Upper lobe of left lung (tissue), 4 donors: ENCODE results near the gene PRDM16.

Experiments
- EP300 ChIP-seq, 4 donors: sonication (generic); formaldehyde crosslinking; IDR thresholded peaks; one replicate each; pipeline ENCODE4 v1.5.1; 2017; ENCODE audit warnings: antibody characterized with exemption in 4 of 4, control low read depth in 2 of 4
- POLR2A ChIP-seq, 4 donors: fragments of 450-650 bp; IDR thresholded peaks; one replicate each; pipeline ENCODE4 v1.5.1; 2016 to 2017; ENCODE audit warnings: antibody characterized with exemption in 4 of 4, mild to moderate bottlenecking in 2 of 4
- POLR2AphosphoS5 ChIP-seq, 2 donors: sonication (generic); formaldehyde crosslinking; IDR thresholded peaks; one replicate each; pipeline ENCODE4 v1.5.1; 2017; ENCODE audit warnings: antibody characterized with exemption in 2 of 2
- TF ChIP-seq, protein P1 (sequence below), 6 experiments: fragments of 450-650 bp in 4 of 6; fragments of 200-600 bp in 2 of 6; sonication (generic) in 2 of 6; IDR thresholded peaks; one replicate each; pipeline ENCODE4 v1.5.1; 2016 to 2019; ENCODE audit warnings: antibody characterized with exemption in 6 of 6

DNA sequence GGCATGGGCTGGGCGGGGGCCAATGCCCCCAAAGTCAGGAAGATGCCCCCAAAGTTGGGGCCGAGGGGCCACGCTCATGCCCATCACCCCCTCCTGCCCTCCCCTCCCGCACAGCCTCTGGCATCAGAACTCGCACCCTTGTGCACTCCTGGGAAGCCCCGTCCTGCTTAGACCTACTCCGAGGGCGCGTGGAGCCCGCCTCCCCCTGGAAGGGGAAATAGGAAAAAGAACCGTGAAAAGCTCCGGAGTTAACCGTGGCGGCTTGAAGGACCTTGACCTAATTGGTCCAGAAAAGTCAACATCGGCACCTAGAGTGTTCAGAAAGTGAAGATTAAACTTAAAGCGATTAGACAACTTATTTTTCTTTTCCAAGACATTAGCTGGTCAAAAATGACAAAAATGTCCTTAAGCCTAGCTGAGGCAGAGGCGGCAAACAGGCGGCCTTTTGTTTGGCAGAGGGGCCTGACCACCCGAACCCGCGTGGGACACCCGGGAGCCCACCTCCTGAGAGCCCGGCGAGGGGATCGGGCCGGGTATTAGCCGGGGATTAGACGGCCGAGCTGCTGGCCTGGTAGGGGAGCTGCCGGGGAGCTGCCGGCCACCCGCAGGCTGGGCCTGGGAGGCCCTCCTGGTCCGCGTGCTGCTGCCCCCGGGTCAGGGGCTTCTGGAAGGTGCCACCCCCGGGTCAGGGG, 65.5 kb downstream of the PRDM16 start:
- TF ChIP-seq, protein P1, sequence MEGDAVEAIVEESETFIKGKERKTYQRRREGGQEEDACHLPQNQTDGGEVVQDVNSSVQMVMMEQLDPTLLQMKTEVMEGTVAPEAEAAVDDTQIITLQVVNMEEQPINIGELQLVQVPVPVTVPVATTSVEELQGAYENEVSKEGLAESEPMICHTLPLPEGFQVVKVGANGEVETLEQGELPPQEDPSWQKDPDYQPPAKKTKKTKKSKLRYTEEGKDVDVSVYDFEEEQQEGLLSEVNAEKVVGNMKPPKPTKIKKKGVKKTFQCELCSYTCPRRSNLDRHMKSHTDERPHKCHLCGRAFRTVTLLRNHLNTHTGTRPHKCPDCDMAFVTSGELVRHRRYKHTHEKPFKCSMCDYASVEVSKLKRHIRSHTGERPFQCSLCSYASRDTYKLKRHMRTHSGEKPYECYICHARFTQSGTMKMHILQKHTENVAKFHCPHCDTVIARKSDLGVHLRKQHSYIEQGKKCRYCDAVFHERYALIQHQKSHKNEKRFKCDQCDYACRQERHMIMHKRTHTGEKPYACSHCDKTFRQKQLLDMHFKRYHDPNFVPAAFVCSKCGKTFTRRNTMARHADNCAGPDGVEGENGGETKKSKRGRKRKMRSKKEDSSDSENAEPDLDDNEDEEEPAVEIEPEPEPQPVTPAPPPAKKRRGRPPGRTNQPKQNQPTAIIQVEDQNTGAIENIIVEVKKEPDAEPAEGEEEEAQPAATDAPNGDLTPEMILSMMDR (IDR thresholded peaks at IDR 0.05) = no peak
- TF ChIP-seq POLR2A (IDR thresholded peaks at IDR 0.05) = no peak
- no peak for TF ChIP-seq POLR2AphosphoS5 (IDR thresholded peaks at IDR 0.05)
- no peak for TF ChIP-seq EP300 (IDR thresholded peaks at IDR 0.05)
